Measurements from ENCODE around the gene CEP83.

CEP83 gene

GRCh38 chr12:94304012-94304411, 155.7 kb downstream of the CEP83 start:
- DNase-seq (ENCODE audit: low spot score): no peak

- DNase-seq (ENCODE audit: low spot score): no peak
These were observed 159.8 kb downstream of the CEP83 start for GRCh38 chr12:94299846-94300245.

- DNase-seq (ENCODE audit: low spot score): no peak
These were observed 161.7 kb downstream of the CEP83 start for GRCh38 chr12:94297876-94298505.

- DNase-seq (ENCODE audit: low spot score): no peak
These were observed 162.5 kb downstream of the CEP83 start for GRCh38 chr12:94297096-94297699.

GRCh38 chr12:94290353-94290752, 169.3 kb downstream of the CEP83 start:
- DNase-seq (ENCODE audit: low spot score): no peak

GRCh38 chr12:94289461-94290312, 170.0 kb downstream of the CEP83 start:
- no peak for DNase-seq (ENCODE audit: low spot score)

GRCh38 chr12:94287245-94287628, 172.4 kb downstream of the CEP83 start:
- no peak for DNase-seq (ENCODE audit: low spot score)

- no peak for DNase-seq (ENCODE audit: low spot score)
These were observed 173.0 kb downstream of the CEP83 start for GRCh38 chr12:94286583-94287244.

GRCh38 chr12:94285943-94286582, 173.6 kb downstream of the CEP83 start:
- no peak for DNase-seq (ENCODE audit: low spot score)

GRCh38 chr12:94284859-94285258, 174.8 kb downstream of the CEP83 start:
- DNase-seq (ENCODE audit: low spot score): no peak

- DNase-seq (ENCODE audit: low spot score): no peak
These were observed 175.6 kb downstream of the CEP83 start for GRCh38 chr12:94284046-94284445.

- DNase-seq (ENCODE audit: low spot score): no peak
These were observed 177.0 kb downstream of the CEP83 start for GRCh38 chr12:94282675-94283074.

GRCh38 chr12:94280063-94280462, 179.6 kb downstream of the CEP83 start:
- DNase-seq (ENCODE audit: low spot score): no peak

- DNase-seq (ENCODE audit: low spot score): no peak
These were observed 182.2 kb downstream of the CEP83 start for GRCh38 chr12:94277426-94278000.

GRCh38 chr12:94276725-94277124, 182.9 kb downstream of the CEP83 start:
- DNase-seq (ENCODE audit: low spot score): no peak

GRCh38 chr12:94273272-94273671, 186.4 kb downstream of the CEP83 start:
- DNase-seq (ENCODE audit: low spot score): no peak

GRCh38 chr12:94272280-94272679, 187.4 kb downstream of the CEP83 start:
- no peak for DNase-seq (ENCODE audit: low spot score)

GRCh38 chr12:94271351-94271750, 188.3 kb downstream of the CEP83 start:
- DNase-seq (ENCODE audit: low spot score): no peak

GRCh38 chr12:94269316-94269999, 190.2 kb downstream of the CEP83 start:
- DNase-seq (ENCODE audit: low spot score): no peak

- DNase-seq (ENCODE audit: low spot score): no peak
These were observed 191.7 kb downstream of the CEP83 start for GRCh38 chr12:94267921-94268471.

GRCh38 chr12:94267537-94267872, 192.2 kb downstream of the CEP83 start:
- no peak for DNase-seq (ENCODE audit: low spot score)

Measured in iPS-NIHi11 (cell line).